ENCODE measurements around the gene ZNF30. TPM values are rescaled to one million over a fixed set of nuclear protein-coding genes. Genes with fewer than 3 reads are reported as not detected.

ZNF30 gene
- total RNA-seq, 6 experiments from 2014 or later = 0.95 to 4.0 (median 1.4) TPM

- TF ChIP-seq CTCF (IDR thresholded peaks at IDR 0.05) = no peak
- TF ChIP-seq POLR2A (IDR thresholded peaks at IDR 0.05) = no peak
- peaks cover 5 to 33% (median 16%) of the 10 kb centered on the region in 4 donors for H3K36me3 ChIP-seq
- WGBS (ENCODE audit: insufficient coverage, low coverage, low lambda C conversion rate, missing lambda C conversion rate) = 94% methylated on average over 6 of the region's 22 CpGs
- no peak for ATAC-seq
- no peak overlapping the region for H3K4me3 ChIP-seq
- DNase-seq = no peak
- H3K9me3 ChIP-seq = peaks cover 0 to 41% (median 25%) of the 10 kb centered on the region in 4 donors
- no peak overlapping the region for H3K27ac ChIP-seq
- no peaks in the 10 kb centered on the region for H3K27me3 ChIP-seq
- H3K4me1 ChIP-seq = peaks cover 0 to 8% (median 0%) of the 10 kb centered on the region in 4 donors
- intact Hi-C loops (cut with DNase I) = no loop called here
Measured at GRCh38 chr19:34957830-34958751, 31.4 kb downstream of the ZNF30 start.

DNA sequence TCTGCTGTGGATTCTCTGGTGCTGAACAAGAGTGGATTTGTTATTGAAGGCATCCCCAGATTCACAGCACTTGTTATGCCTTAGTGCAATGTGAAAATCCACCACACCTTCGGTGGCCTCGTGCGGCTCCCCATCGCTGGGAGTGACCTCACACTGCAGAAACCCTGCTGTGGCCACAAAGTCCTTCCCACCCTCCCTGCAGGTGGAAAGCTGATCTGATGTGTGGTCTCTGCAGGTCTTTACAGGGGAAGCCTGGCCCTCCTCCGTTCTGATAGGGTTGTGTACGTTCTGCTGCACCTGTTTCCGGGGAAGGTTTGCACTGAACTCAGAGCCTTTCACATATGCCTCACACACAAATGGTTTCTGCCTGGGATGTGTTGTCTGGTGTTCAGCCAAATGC is 32.3 kb downstream of the ZNF30 start:
- Histone ChIP-seq H3K27ac (no peak overlapping the region), H3K9me3 (peaks cover 0 to 33% (median 24%) of the 10 kb centered on the region in 4 donors), H3K4me1 (peaks cover 0 to 9% (median 0%) of the 10 kb centered on the region in 4 donors), H3K36me3 (peaks cover 5 to 33% (median 16%) of the 10 kb centered on the region in 4 donors), H3K4me3 (no peak overlapping the region), H3K27me3 (no peaks in the 10 kb centered on the region)
- TF ChIP-seq CTCF (IDR thresholded peaks at IDR 0.05) (no peak), POLR2A (IDR thresholded peaks at IDR 0.05) (no peak)
- 100% methylated on average over 2 of the region's 7 CpGs for WGBS (ENCODE audit: insufficient coverage, low coverage, low lambda C conversion rate, missing lambda C conversion rate)
- ATAC-seq = no peak
- intact Hi-C loops (cut with DNase I) = no loop called here
- no peak for DNase-seq

GRCh38 chr19:34960103-34960805 is 33.6 kb downstream of the ZNF30 start:
- Histone ChIP-seq H3K27ac (no peak overlapping the region), H3K27me3 (no peaks in the 10 kb centered on the region), H3K4me3 (no peak overlapping the region), H3K36me3 (peaks cover 5 to 33% (median 16%) of the 10 kb centered on the region in 4 donors), H3K4me1 (peaks cover 0 to 9% (median 0%) of the 10 kb centered on the region in 4 donors), H3K9me3 (peaks cover 0 to 28% (median 24%) of the 10 kb centered on the region in 4 donors)
- DNase-seq (no peak), ATAC-seq (no peak)
- intact Hi-C loops (cut with DNase I) = no loop called here
- 95% methylated on average over 4 of the region's 8 CpGs for WGBS (ENCODE audit: insufficient coverage, low coverage, low lambda C conversion rate, missing lambda C conversion rate)
- no peak for TF ChIP-seq CTCF (IDR thresholded peaks at IDR 0.05)
- TF ChIP-seq POLR2A (IDR thresholded peaks at IDR 0.05) = no peak

DNA sequence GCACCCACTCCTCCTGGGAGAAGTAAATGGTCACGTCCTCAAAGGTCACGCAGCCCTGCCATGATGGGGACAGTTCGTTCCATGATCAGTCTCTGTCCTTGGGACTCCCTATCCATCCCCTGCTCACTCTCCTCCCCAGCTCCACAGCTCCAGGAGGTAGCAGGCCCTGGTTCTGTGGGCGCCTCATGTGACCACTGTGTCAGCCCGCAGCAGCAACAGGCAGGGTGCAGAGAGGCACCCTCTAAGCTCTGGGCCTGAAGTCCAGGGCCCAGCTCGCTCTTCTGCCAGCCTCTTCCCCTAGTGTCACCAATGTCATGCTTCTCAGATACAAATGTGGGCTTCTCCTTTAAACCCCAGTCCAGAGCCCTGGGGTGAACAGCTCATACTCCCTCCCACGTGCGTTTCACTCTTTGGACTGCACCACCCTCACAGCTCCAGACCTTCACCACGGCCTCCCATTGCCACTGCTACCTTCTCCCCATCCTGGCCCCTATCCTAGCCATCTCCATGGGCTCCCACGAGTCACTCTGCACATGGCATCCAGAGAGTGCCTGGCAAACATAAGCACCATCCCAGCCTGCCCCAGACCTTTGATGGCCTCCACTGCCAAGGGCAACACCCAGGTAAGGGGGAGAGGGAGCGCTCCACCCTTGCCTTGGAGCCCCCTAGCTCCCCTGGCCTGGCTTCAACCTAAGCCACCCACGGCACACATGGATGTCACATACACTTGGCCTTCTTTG is 34.4 kb downstream of the ZNF30 start:
- Histone ChIP-seq H3K9me3 (peaks cover 0 to 28% (median 23%) of the 10 kb centered on the region in 4 donors), H3K36me3 (peaks cover 5 to 33% (median 16%) of the 10 kb centered on the region in 4 donors), H3K4me1 (peaks cover 0 to 9% (median 0%) of the 10 kb centered on the region in 4 donors), H3K27me3 (no peaks in the 10 kb centered on the region), H3K4me3 (no peak overlapping the region), H3K27ac (no peak overlapping the region)
- no peak for ATAC-seq
- 98% methylated on average over 6 of the region's 12 CpGs for WGBS (ENCODE audit: insufficient coverage, low coverage, low lambda C conversion rate, missing lambda C conversion rate)
- intact Hi-C loops (cut with DNase I) = no loop called here
- TF ChIP-seq CTCF (IDR thresholded peaks at IDR 0.05) = no peak
- no peak for TF ChIP-seq POLR2A (IDR thresholded peaks at IDR 0.05)
- no peak for DNase-seq
